IPS-20b (cell line): ENCODE data around the gene ZP3.
A peak's percentile ranks its signal among the peaks of the same experiment; 100 is the strongest.
"Not testable (repeated sequence)": the region's sequence is repeated elsewhere in the genome, so short reads cannot be mapped to it uniquely, and the experiment has no call there.

ENCODE experiments used
- H3K27ac ChIP-seq: one replicate; pipeline ENCODE4 v1.5.1; 2013; ENCODE audit warnings: low read length
- H3K27me3 ChIP-seq: 2 replicates; pipeline ENCODE4 v1.6.1; 2013; ENCODE audit warnings: mild to moderate bottlenecking, low read length, inconsistent platforms; ENCODE audit not compliant: insufficient read depth
- H3K36me3 ChIP-seq: 2 replicates; pipeline ENCODE4 v1.6.1; 2013; ENCODE audit warnings: low read depth, mild to moderate bottlenecking, inconsistent platforms, low read length, moderate library complexity; ENCODE audit not compliant: insufficient read depth
- H3K4me1 ChIP-seq: 2 replicates; pipeline ENCODE4 v1.6.1; 2013; ENCODE audit warnings: mild to moderate bottlenecking, control low read depth, inconsistent platforms, low read length, moderate library complexity; ENCODE audit not compliant: insufficient read depth
- H3K4me3 ChIP-seq: 2 replicates; pipeline ENCODE4 v1.5.1; 2013; ENCODE audit warnings: mild to moderate bottlenecking, low read length, inconsistent platforms
- H3K9ac ChIP-seq: 2 replicates; pipeline ENCODE4 v1.6.1; 2013; ENCODE audit warnings: low read depth, mild to moderate bottlenecking, inconsistent platforms, low read length, moderate library complexity
- H3K9me3 ChIP-seq: 2 replicates; pipeline ENCODE4 v1.6.1; 2013; ENCODE audit warnings: mild to moderate bottlenecking, low read depth, low read length, inconsistent platforms; ENCODE audit not compliant: insufficient read depth

The ZP3 gene

DNA sequence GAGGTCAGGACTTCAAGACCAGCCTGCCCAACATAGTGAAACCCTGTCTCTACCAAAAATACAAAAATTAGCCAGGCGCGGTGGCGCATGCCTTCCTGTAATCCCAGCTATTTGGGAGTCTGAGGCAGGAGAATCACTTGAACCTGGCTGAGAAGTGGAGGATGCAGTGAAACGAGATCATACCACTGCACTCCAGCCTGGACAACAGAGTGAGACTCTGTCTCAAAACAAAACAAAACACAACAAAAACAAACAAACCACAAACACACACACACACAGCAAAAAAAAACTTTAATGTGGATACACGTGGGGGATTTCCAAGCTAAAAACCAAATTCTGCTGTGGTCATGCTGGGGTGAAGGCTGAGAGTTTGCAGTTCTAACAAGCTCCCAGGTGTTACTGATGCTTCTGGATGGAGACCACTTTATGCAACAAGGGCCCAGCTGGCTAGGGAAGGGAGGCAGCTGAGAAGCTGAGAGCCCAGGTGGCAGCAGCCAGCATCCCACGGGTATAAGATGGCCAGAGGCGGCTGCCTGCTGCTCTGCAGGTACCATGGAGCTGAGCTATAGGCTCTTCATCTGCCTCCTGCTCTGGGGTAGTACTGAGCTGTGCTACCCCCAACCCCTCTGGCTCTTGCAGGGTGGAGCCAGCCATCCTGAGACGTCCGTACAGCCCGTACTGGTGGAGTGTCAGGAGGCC is at the start of gene ZP3:
TSS of gene ZP3 (plus strand) at position 538 of the 699 bp plus-strand sequence. CDS start at position 553, 15 bp downstream.
- H3K36me3 ChIP-seq = no peaks in the 10 kb centered on the region
- no peak within 1 kb of the TSS for H3K9ac ChIP-seq
- no peaks in the 10 kb centered on the region for H3K27me3 ChIP-seq
- peaks cover 12% of the 10 kb centered on the region for H3K4me1 ChIP-seq
- H3K27ac ChIP-seq = no peak within 1 kb of the TSS
- H3K9me3 ChIP-seq = no peaks in the 10 kb centered on the region
- H3K4me3 ChIP-seq = no peak within 1 kb of the TSS

GRCh38 chr7:76375251-76375650 is 49.5 kb upstream of the ZP3 start:
- no peak overlapping the region for H3K4me3 ChIP-seq
- no peak overlapping the region for H3K9ac ChIP-seq
- no peaks in the 10 kb centered on the region for H3K27me3 ChIP-seq
- no peaks in the 10 kb centered on the region; the same call in 1 of the 2 replicates for H3K4me1 ChIP-seq
- no peak overlapping the region for H3K27ac ChIP-seq
- H3K36me3 ChIP-seq = no peaks in the 10 kb centered on the region
- H3K9me3 ChIP-seq = no peaks in the 10 kb centered on the region

DNA sequence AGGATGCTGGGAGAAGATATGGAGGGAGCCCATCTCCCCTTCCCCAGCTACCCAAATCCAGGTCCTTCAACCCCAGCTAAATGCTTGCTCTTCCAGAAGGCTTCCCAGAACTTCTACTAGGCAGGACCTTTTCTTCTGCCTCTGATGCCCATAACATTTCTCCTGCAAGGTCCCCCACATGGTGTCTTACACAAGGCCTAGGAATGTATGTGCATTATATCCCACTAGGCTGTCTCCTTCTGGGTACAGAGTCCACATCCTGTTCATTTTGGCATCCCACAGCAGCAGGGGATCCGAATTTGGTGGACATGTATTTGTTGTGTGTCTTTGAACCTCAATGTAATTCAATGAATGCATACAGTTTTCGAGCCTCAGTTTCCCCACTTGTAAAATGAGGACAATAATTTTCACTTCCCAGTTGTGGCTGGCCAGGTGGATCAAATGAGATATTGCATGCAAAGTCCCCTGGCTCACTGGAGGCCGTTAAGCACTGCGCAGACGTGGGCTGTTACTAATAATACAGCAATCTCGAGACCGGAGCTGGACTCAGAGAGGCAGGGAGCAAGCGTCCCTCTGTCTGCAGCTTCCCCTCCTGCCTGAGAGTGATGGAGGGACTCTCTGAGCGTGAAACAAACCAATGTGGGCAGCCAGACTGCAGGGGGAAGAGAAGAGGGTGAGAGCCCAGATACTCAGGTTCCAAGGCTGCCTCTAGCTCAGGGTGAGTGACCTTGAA is 47.4 kb upstream of the ZP3 start:
- no peaks in the 10 kb centered on the region for H3K27me3 ChIP-seq
- H3K9me3 ChIP-seq = no peaks in the 10 kb centered on the region
- H3K4me1 ChIP-seq = no peaks in the 10 kb centered on the region; the same call in 1 of the 2 replicates
- H3K27ac ChIP-seq = no peak overlapping the region
- no peak overlapping the region for H3K4me3 ChIP-seq
- H3K9ac ChIP-seq = no peak overlapping the region
- no peaks in the 10 kb centered on the region for H3K36me3 ChIP-seq

DNA sequence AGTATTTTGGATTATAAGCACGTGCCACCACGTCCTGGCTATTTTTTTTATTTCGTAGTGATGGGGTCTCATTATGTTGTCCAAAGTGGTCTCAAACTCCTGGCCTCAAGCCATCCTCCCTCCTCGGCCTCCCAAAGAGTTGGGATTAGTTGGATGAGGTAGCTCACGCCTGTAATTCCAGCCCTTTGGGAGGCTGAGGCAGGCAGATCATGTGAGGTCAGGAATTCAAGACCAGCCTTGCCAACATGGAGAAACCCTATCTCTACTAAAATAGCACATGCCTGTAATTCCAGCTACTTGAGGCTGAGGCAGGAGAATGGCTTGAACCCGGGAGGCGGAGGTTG is 44.2 kb upstream of the ZP3 start:
- Histone ChIP-seq H3K4me1 (no peaks in the 10 kb centered on the region; the same call in 1 of the 2 replicates), H3K4me3 (peak overlapping the region; percentile 63; the same call in 1 of the 2 replicates), H3K9me3 (no peaks in the 10 kb centered on the region), H3K27ac (no peak overlapping the region), H3K36me3 (no peaks in the 10 kb centered on the region), H3K27me3 (no peaks in the 10 kb centered on the region), H3K9ac (peak overlapping the region; percentile 49; the same call in 1 of the 2 replicates)

DNA sequence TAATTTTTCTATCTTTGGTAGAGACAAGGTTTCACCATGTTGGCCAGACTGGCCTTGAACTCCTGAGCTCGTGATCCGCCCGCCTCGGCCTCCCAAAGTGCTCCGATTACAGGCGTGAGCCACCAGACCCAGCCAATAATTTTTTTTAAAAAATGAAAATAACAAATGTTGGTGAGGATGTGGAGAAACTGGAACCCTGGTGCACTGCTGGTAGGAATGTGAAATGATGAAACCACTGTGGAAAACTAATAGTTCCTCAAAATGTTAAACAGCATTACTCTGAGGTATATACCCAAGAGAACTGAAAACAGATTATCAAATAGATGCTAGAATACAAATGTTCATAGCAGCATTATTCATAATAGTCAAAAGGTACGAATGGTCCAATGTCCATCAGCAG is 42.9 kb upstream of the ZP3 start:
- Histone ChIP-seq H3K9me3 (no peaks in the 10 kb centered on the region), H3K27me3 (no peaks in the 10 kb centered on the region), H3K4me1 (no peaks in the 10 kb centered on the region; the same call in 1 of the 2 replicates), H3K27ac (no peak overlapping the region), H3K4me3 (no peak overlapping the region), H3K36me3 (no peaks in the 10 kb centered on the region), H3K9ac (no peak overlapping the region)

DNA sequence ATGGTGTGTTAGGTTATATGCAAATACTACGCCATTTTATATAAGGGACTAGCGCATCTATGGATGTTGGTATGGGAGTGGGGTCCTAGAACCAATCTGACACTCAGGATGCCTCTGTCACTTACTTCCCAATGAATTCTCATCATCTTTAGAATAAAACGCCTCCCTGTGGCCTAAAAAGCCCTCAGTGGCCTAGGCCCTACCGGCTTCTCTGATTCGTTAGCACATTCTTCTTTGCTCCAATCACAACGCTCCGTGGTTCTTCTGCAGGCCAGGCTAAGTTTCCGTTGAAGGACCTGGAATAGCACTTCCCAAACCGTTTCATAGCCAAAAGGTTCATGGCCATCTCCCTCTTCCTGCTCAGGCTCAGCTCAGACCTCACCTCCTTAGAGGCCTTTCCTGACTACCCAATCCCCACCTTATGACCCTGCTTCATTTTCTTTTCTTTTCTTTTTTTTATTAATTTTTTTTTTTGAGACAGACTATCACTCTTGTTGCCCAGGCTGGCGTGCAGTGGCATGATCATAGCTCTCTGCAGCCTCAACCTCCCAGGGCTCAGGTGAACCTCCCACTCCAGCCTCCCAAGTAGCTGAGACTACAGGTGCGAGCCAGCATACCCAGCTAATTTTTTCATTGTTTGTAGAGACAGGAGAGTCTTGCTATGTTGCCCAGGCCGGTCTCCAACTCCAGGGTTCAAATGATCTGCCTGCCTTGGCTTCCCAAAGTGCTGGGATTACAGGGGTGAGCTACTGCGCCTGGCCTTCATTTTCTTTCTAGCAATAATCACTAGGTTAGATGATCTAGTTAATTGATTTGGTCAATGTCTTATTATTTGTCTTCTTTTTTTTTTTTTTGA is 41.4 kb upstream of the ZP3 start:
- no peaks in the 10 kb centered on the region for H3K27me3 ChIP-seq
- no peaks in the 10 kb centered on the region; the same call in 1 of the 2 replicates for H3K4me1 ChIP-seq
- no peaks in the 10 kb centered on the region for H3K9me3 ChIP-seq
- H3K4me3 ChIP-seq = no peak overlapping the region
- H3K36me3 ChIP-seq = no peaks in the 10 kb centered on the region
- no peak overlapping the region for H3K27ac ChIP-seq
- no peak overlapping the region for H3K9ac ChIP-seq

GRCh38 chr7:76386691-76387260 is 38.0 kb upstream of the ZP3 start:
- Histone ChIP-seq H3K4me1 (peaks cover 8% of the 10 kb centered on the region; the same call in 1 of the 2 replicates), H3K36me3 (no peaks in the 10 kb centered on the region), H3K27ac (no peak overlapping the region), H3K9ac (no peak overlapping the region), H3K4me3 (no peak overlapping the region), H3K9me3 (no peaks in the 10 kb centered on the region), H3K27me3 (no peaks in the 10 kb centered on the region)

DNA sequence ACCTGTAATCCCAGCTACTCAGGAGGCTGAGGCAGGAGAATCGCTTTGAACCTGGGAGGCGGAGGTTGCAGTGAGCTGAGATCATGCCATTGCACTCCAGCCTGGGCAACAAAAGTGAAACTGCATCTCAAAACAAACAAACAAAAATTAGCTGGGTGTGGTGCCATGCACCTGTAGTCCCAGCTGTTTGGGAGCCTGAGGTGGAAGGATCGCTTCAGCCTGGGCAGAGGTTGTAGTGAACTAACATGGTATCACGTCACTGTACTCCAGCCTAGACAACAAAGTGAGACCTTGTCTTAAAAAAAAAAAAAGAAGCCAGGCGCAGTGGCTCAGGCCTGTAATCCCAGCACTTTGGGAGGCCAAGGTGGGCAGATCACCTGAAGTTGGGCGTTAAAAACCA is 37.0 kb upstream of the ZP3 start:
- not testable (repeated sequence) for H3K9me3 ChIP-seq, H3K4me3 ChIP-seq, H3K27me3 ChIP-seq, H3K4me1 ChIP-seq, H3K36me3 ChIP-seq, H3K9ac ChIP-seq, H3K27ac ChIP-seq

DNA sequence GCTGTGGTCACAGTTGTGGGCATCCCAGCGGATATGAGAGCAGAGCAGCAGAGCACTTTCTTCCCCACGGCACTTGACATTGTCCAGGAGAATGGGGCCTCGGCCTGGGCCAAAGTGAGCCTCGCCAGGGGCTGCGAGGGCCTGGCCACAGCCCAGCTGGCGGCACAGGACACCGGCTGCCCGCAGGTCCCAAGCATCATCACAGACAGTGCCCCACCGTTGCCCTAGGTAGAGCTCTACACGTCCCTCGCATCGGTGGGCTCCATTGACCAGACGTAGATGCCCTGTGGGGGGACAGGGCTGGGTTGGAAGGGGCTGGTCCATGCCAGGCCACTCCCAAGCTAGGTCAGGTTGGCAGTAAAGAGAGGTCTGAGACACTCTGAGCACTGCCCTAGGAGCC is 34.7 kb upstream of the ZP3 start:
- Histone ChIP-seq H3K27ac (no peak overlapping the region), H3K36me3 (no peaks in the 10 kb centered on the region), H3K4me3 (no peak overlapping the region), H3K9me3 (no peaks in the 10 kb centered on the region), H3K27me3 (no peaks in the 10 kb centered on the region; the same call in 1 of the 2 replicates), H3K9ac (0 out of 2 replicates have a peak overlapping the region, but pooled peaks have one; percentile 56), H3K4me1 (peaks cover 8% of the 10 kb centered on the region; the same call in 1 of the 2 replicates)

DNA sequence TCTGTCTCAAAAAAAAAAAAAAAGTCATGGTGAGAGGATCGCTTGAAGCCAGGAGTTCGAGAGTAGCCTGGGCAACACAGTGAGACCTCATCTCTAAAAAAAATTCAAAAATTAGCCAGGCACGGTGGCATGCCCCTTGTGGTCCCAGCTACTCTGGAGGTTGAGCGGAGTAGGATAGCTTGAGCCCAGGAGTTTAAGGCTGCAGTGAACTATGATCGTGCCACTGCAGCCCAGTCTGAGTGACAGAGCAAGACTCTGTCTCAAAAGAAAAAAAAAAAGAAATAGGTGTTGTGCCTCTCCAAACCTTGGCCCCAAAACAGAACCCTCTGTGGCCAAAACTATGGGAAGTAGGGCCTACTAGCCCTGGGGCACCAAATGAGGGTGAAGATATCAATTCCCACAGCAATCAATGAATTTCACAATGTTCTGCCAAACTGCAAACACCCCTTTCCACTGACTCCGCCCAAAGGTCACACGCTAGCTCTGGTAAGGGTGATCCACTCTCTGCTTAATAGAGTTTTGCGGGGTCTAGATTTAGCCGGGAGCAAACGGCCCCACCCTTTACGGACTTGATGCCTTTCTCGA is 32.1 kb upstream of the ZP3 start:
- H3K27me3 ChIP-seq = peaks cover 2% of the 10 kb centered on the region
- peak overlapping the region; percentile 1; the same call in 1 of the 2 replicates for H3K9ac ChIP-seq
- peak overlapping the region; percentile 74 for H3K4me3 ChIP-seq
- no peaks in the 10 kb centered on the region for H3K9me3 ChIP-seq
- no peak overlapping the region for H3K27ac ChIP-seq
- no peaks in the 10 kb centered on the region for H3K36me3 ChIP-seq
- peaks cover 8% of the 10 kb centered on the region; the same call in 1 of the 2 replicates for H3K4me1 ChIP-seq
